Upper lobe of left lung (tissue), 6 donors: Measurements from ENCODE around the gene FGFR1OP2. TPM values are rescaled to one million over a fixed set of nuclear protein-coding genes. Genes with fewer than 3 reads are reported as not detected.
A peak's percentile ranks its signal among the peaks of the same experiment; 100 is the strongest.
"Not testable (repeated sequence)": the region's sequence is repeated elsewhere in the genome, so short reads cannot be mapped to it uniquely, and the experiment has no call there.

ENCODE experiments used
- ATAC-seq, 2 donors: fragments of 200-7000 bp; cut with Tn5 transposase; one replicate each; pipeline ENCODE4 v1.9.1; 2022; ENCODE audit warnings: mild to moderate bottlenecking in 2 of 2, moderate library complexity in 2 of 2; ENCODE audit not compliant: low FRiP score in 2 of 2
- DNase-seq, 2 donors: peaks; one replicate each; pipeline ENCODE4 v3.0.0-alpha.2; 2019 to 2020
- H3K27ac ChIP-seq, 4 donors: fragments of 200-600 bp; sonication (generic); one replicate each; pipeline ENCODE4 v1.5.1; 2016 to 2019
- H3K27me3 ChIP-seq, 4 donors: fragments of 200-600 bp; sonication (generic); one replicate each; pipeline ENCODE4 v1.5.1; 2017 to 2019
- H3K36me3 ChIP-seq, 4 donors: fragments of 200-600 bp; sonication (generic); one replicate each; pipeline ENCODE4 v1.5.1; 2016 to 2019
- H3K4me1 ChIP-seq, 4 donors: fragments of 200-600 bp; sonication (generic); one replicate each; pipeline ENCODE4 v1.5.1; 2018 to 2019
- H3K4me3 ChIP-seq, 4 donors: fragments of 200-600 bp; sonication (generic); one replicate each; pipeline ENCODE4 v1.5.1; 2017 to 2019; ENCODE audit warnings: mild to moderate bottlenecking in 2 of 4, moderate library complexity in 1 of 4
- H3K9me3 ChIP-seq, 4 donors: fragments of 200-600 bp; sonication (generic); one replicate each; pipeline ENCODE4 v1.5.1; 2018 to 2019
- EP300 ChIP-seq, 4 donors: sonication (generic); formaldehyde crosslinking; IDR thresholded peaks; one replicate each; pipeline ENCODE4 v1.5.1; 2017; ENCODE audit warnings: antibody characterized with exemption in 4 of 4, control low read depth in 2 of 4
- POLR2A ChIP-seq, 4 donors: fragments of 450-650 bp; IDR thresholded peaks; one replicate each; pipeline ENCODE4 v1.5.1; 2016 to 2017; ENCODE audit warnings: antibody characterized with exemption in 4 of 4, mild to moderate bottlenecking in 2 of 4
- POLR2AphosphoS5 ChIP-seq, 2 donors: sonication (generic); formaldehyde crosslinking; IDR thresholded peaks; one replicate each; pipeline ENCODE4 v1.5.1; 2017; ENCODE audit warnings: antibody characterized with exemption in 2 of 2
- WGBS, 2 donors: methylation state at CpG; one replicate each; pipeline ENCODE4 v1.1.5; 2017 to 2018; 5-methylcytosine and 5-hydroxymethylcytosine counted together
- total RNA-seq, 6 donors: library from RNA; depleted of rRNA in 4 of 6; stranded (reverse); fragments of >200 nt in 4 of 6; gene quantifications; one replicate each; pipeline versions ENCODE4 v1.1.0 to v1.2.1, GENCODE V29; 2016 to 2021
- TF ChIP-seq, protein P1 (sequence below), 6 experiments: fragments of 450-650 bp in 4 of 6; fragments of 200-600 bp in 2 of 6; sonication (generic) in 2 of 6; IDR thresholded peaks; one replicate each; pipeline ENCODE4 v1.5.1; 2016 to 2019; ENCODE audit warnings: antibody characterized with exemption in 6 of 6
- donor health status: DM: no; HTN: no; CAD: no; lungs with moderate emphysema.
- donor health status: DM: no; HTN: yes; CAD: no; lungs with severe emphysema.

The FGFR1OP2 gene
- total RNA-seq, 6 donors from 2014 or later = 30.3 to 89.7 (median 53.7) TPM

DNA sequence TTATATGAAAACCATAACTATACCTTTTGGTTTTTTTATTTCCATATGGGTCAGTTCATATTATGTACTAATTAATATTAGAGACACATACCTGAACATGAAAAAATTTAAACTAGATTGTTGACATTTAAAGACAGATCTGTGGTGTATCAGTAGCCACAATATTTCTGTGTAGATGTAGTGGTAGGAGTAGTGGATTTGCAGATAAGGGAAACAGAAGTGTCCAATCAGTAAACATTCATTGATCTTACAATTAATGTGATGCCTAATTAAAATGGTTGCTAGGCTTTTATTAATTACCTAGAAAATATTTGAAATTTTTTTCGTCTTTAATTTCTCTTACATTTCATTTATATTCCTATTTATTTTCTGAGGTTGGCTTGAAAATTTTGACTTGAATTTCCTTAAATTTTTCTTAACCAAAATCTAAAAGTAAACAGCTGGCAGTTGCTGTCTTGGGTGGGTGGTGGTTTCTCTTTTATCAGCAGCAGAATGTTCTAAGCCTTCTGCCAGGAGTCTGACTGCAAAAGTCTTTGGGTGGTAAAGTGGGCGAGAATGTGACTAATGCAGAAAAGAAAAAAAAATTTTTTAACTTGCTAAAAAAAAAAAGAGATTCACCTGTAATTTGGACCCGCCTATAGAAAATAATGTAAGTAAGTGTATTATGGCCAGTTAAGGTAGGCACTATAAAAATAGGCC is 2.4 kb downstream of the FGFR1OP2 start:
- DNase-seq = no peak
- no peaks in the 10 kb centered on the region for H3K27me3 ChIP-seq
- H3K4me3 ChIP-seq = peak overlapping the region in 2 of 4 donors; percentile 74 to 93
- H3K36me3 ChIP-seq = no peaks in the 10 kb centered on the region
- no peak for ATAC-seq
- no peaks in the 10 kb centered on the region for H3K9me3 ChIP-seq
- TF ChIP-seq, protein P1, sequence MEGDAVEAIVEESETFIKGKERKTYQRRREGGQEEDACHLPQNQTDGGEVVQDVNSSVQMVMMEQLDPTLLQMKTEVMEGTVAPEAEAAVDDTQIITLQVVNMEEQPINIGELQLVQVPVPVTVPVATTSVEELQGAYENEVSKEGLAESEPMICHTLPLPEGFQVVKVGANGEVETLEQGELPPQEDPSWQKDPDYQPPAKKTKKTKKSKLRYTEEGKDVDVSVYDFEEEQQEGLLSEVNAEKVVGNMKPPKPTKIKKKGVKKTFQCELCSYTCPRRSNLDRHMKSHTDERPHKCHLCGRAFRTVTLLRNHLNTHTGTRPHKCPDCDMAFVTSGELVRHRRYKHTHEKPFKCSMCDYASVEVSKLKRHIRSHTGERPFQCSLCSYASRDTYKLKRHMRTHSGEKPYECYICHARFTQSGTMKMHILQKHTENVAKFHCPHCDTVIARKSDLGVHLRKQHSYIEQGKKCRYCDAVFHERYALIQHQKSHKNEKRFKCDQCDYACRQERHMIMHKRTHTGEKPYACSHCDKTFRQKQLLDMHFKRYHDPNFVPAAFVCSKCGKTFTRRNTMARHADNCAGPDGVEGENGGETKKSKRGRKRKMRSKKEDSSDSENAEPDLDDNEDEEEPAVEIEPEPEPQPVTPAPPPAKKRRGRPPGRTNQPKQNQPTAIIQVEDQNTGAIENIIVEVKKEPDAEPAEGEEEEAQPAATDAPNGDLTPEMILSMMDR (IDR thresholded peaks at IDR 0.05) = no peak
- TF ChIP-seq POLR2AphosphoS5 (IDR thresholded peaks at IDR 0.05) (no peak), EP300 (IDR thresholded peaks at IDR 0.05) (no peak), POLR2A (IDR thresholded peaks at IDR 0.05) (no peak)
- WGBS, 2 donors = 57 to 74% methylated on average over 3 of the region's 3 CpGs
- peak overlapping the region in 2 of 4 donors; percentile 24 to 54 for H3K27ac ChIP-seq
- peaks cover 44 to 65% (median 46%) of the 10 kb centered on the region in 4 donors for H3K4me1 ChIP-seq

DNA sequence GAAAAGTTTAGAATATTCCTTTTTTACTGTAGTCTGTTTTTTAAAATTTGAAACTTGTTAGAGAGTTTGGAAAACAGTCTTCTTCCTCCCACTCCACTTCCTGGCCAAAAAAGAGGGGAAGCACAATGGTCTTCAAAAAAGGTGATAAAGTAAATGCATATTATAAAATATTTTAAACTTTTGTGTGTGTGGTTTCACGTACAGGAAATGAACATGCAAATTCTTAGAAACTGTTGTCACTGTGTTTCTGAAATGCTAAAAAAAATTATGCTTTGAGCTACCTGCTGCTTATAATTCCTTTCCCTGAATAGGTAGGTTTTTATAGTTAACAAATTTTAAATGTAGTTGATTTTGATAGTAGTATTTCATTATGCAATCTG is 2.9 kb downstream of the FGFR1OP2 start:
- ATAC-seq (no peak), DNase-seq (no peak)
- Histone ChIP-seq H3K27ac (peak overlapping the region in 2 of 4 donors; percentile 24 to 54), H3K4me1 (peaks cover 38 to 59% (median 42%) of the 10 kb centered on the region in 4 donors), H3K27me3 (no peaks in the 10 kb centered on the region), H3K4me3 (no peak overlapping the region), H3K9me3 (no peaks in the 10 kb centered on the region), H3K36me3 (no peaks in the 10 kb centered on the region)
- 39 to 45% methylated on average over 1 of the region's 1 CpG for WGBS, 2 donors
- TF ChIP-seq POLR2AphosphoS5 (IDR thresholded peaks at IDR 0.05) (no peak), POLR2A (IDR thresholded peaks at IDR 0.05) (no peak), EP300 (IDR thresholded peaks at IDR 0.05) (no peak)
- TF ChIP-seq, protein P1 (IDR thresholded peaks at IDR 0.05) = no peak

DNA sequence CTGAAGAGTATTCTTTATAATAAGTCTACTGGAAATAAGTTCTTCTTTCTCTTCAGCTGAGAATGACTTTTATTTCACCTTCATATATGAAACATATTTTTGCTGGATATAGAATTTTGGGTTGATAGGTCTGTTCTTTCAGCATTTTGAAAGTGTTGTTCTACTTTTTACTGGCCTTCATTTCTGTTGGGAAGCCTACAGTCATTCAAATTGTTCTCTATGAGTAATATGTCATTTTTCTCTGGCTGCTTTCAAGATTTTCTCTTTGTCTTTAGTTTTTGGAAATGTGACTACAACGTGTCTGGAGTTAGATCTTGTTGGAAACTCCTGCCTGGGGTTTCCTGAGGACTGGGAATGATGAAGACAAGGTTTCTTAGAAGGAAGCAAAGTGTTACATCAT is 10.0 kb downstream of the FGFR1OP2 start:
- no peak overlapping the region for H3K27ac ChIP-seq
- H3K36me3 ChIP-seq = peaks cover 0 to 3% (median 0%) of the 10 kb centered on the region in 4 donors
- no peak for DNase-seq
- TF ChIP-seq, protein P1 (IDR thresholded peaks at IDR 0.05) = no peak
- no peak for TF ChIP-seq POLR2AphosphoS5 (IDR thresholded peaks at IDR 0.05)
- TF ChIP-seq POLR2A (IDR thresholded peaks at IDR 0.05) = no peak
- TF ChIP-seq EP300 (IDR thresholded peaks at IDR 0.05) = no peak
- H3K4me1 ChIP-seq = peaks cover 0 to 23% (median 9%) of the 10 kb centered on the region in 4 donors
- no peaks in the 10 kb centered on the region for H3K27me3 ChIP-seq
- H3K9me3 ChIP-seq = no peaks in the 10 kb centered on the region
- 84 to 88% methylated on average over 1 of the region's 1 CpG for WGBS, 2 donors
- no peak for ATAC-seq
- H3K4me3 ChIP-seq = no peak overlapping the region

DNA sequence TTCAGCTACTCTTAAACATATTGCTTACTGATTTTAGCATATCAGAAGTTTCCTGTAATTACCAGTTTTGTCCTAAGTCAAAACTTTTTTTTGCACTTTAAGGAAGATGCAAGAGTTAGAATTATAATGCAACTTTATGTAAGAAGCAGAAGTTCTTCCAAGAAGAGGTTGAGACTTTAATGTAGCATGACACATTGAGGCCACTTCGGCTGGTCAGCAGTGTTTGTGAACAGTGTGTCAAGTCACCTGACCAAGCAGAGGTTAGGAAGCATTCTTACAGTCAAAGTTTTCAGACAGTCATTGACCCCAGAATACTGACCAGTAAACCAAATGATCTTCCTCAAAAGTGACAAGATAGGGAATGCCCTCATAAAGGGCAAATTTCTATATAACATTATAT is 15.2 kb downstream of the FGFR1OP2 start:
- Histone ChIP-seq H3K27ac (peak overlapping the region; percentile 8 to 66 (median 27)), H3K9me3 (no peaks in the 10 kb centered on the region)

DNA sequence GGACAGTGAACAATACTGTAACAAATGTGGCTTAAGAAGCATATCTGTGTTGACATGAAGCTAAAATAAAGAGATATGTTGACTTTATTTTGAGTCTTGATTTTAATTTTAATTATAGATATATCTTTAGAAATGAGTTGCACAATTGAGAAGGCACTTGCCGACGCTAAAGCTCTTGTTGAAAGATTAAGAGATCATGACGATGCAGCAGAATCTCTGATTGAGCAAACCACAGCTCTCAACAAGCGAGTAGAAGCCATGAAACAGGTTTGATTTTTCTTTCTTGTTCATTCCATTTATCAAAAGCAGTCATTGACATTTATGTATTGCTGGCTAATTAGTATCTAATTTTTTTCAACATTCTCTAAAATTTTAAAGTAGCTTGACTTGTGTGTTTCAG is 15.8 kb downstream of the FGFR1OP2 start:
- WGBS, 2 donors = 39 to 53% methylated on average over 4 of the region's 4 CpGs
- no peak overlapping the region for H3K4me3 ChIP-seq
- peaks cover 0 to 23% (median 13%) of the 10 kb centered on the region in 4 donors for H3K4me1 ChIP-seq
- H3K9me3 ChIP-seq = no peaks in the 10 kb centered on the region
- H3K27me3 ChIP-seq = no peaks in the 10 kb centered on the region
- peaks cover 7 to 32% (median 13%) of the 10 kb centered on the region in 4 donors for H3K36me3 ChIP-seq
- TF ChIP-seq POLR2AphosphoS5 (IDR thresholded peaks at IDR 0.05) (no peak), POLR2A (IDR thresholded peaks at IDR 0.05) (no peak), EP300 (IDR thresholded peaks at IDR 0.05) (no peak)
- TF ChIP-seq, protein P1 (IDR thresholded peaks at IDR 0.05) = no peak
- peak overlapping the region; percentile 8 to 66 (median 27) for H3K27ac ChIP-seq
- DNase-seq (no peak), ATAC-seq (no peak)

More for the DNA sequence above, 15.2 kb downstream of the FGFR1OP2 start:
- Histone ChIP-seq H3K4me1 (peaks cover 0 to 23% (median 13%) of the 10 kb centered on the region in 4 donors), H3K36me3 (peaks cover 7 to 29% (median 13%) of the 10 kb centered on the region in 4 donors), H3K27me3 (no peaks in the 10 kb centered on the region), H3K4me3 (no peak overlapping the region)
- peak in 1 of 2 donors; percentile 77 for DNase-seq
- 28 to 50% methylated on average over 1 of the region's 1 CpG for WGBS, 2 donors
- TF ChIP-seq POLR2AphosphoS5 (IDR thresholded peaks at IDR 0.05) = no peak
- peak in 1 of 4 donors; percentile 32 for TF ChIP-seq POLR2A (IDR thresholded peaks at IDR 0.05)
- ATAC-seq = peak; percentile 70 to 87

DNA sequence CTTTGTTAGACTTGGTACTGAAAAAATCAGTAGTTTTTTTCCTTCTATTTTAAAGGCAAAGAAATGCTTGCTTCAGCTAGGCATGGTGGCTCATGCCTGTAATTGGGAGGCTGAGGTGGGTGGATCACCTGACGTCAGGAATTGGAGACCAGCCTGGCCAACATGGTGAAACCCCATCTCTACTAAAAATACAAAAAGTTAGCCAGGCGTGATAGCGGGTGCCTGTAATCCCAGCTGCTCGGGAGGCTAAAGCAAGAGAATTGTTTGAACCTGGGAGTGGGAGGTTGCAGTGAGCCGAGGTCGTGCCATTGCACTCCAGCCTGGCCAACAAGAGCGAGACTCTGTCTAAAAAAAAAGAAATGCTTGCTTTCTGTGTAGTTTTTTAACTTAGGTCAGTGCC is 23.1 kb downstream of the FGFR1OP2 start:
- not testable (repeated sequence) for ATAC-seq, DNase-seq, H3K4me1 ChIP-seq, H3K27me3 ChIP-seq, H3K9me3 ChIP-seq, H3K4me3 ChIP-seq, H3K27ac ChIP-seq
- H3K36me3 ChIP-seq = peaks cover 9 to 75% (median 24%) of the 10 kb centered on the region in 4 donors
- 91 to 95% methylated on average over 7 of the region's 7 CpGs for WGBS, 2 donors
